Measurements from ENCODE around the gene VTI1A.

VTI1A gene

GRCh38 chr10:112487964-112488363 is 40.9 kb downstream of the VTI1A start:
- no peak overlapping the region for H3K4me3 ChIP-seq (ENCODE audit: low read length, poor library complexity, severe bottlenecking)
- peaks cover 4% of the 10 kb centered on the region for H4K20me1 ChIP-seq (ENCODE audit: insufficient read depth, low read length, poor library complexity, severe bottlenecking)
- H3F3A ChIP-seq (ENCODE audit: low read depth): no peaks in the 10 kb centered on the region
- H3K9me2 ChIP-seq (replicated peaks; ENCODE audit: low read depth, low read length): no peaks in the 10 kb centered on the region
- H3K9me3 ChIP-seq (ENCODE audit: insufficient read depth, low read depth, low read length): no peaks in the 10 kb centered on the region
- H3K36me3 ChIP-seq (ENCODE audit: insufficient read depth, low read length): no peaks in the 10 kb centered on the region
- no peaks in the 10 kb centered on the region for H3K27me3 ChIP-seq (ENCODE audit: insufficient read depth, low read length, poor library complexity, severe bottlenecking)
- no peak overlapping the region for H2AFZ ChIP-seq (ENCODE audit: low read length)
- TF ChIP-seq CTCF (conservative IDR thresholded peaks at IDR 0.05; ENCODE audit: low read length): no peak
- TF ChIP-seq EZH2phosphoT487 (IDR thresholded peaks at IDR 0.05; ENCODE audit: borderline replicate concordance): no peak
- no peak overlapping the region for H3K9ac ChIP-seq (ENCODE audit: low read depth, low read length, poor library complexity, severe bottlenecking)
- no peaks in the 10 kb centered on the region; the same call in 1 of the 2 replicates for H3K79me2 ChIP-seq (ENCODE audit: insufficient read depth, low read length)
- H3K4me1 ChIP-seq (ENCODE audit: insufficient read depth, low read length, poor library complexity, severe bottlenecking): no peaks in the 10 kb centered on the region
- no peak overlapping the region for H3K4me2 ChIP-seq (ENCODE audit: low read depth, low read length, poor library complexity, severe bottlenecking)

GRCh38 chr10:112490545-112490944 is 43.5 kb downstream of the VTI1A start:
- Histone ChIP-seq H3K79me2 (ENCODE audit: insufficient read depth, low read length) (no peaks in the 10 kb centered on the region; the same call in 1 of the 2 replicates), H3K9me3 (ENCODE audit: insufficient read depth, low read depth, low read length) (no peaks in the 10 kb centered on the region), H3F3A (ENCODE audit: low read depth) (no peaks in the 10 kb centered on the region), H3K9ac (ENCODE audit: low read depth, low read length, poor library complexity, severe bottlenecking) (no peak overlapping the region), H3K4me3 (ENCODE audit: low read length, poor library complexity, severe bottlenecking) (no peak overlapping the region), H3K9me2 (replicated peaks; ENCODE audit: low read depth, low read length) (no peaks in the 10 kb centered on the region), H4K20me1 (ENCODE audit: insufficient read depth, low read length, poor library complexity, severe bottlenecking) (peaks cover 4% of the 10 kb centered on the region), H3K4me1 (ENCODE audit: insufficient read depth, low read length, poor library complexity, severe bottlenecking) (no peaks in the 10 kb centered on the region), H3K27me3 (ENCODE audit: insufficient read depth, low read length, poor library complexity, severe bottlenecking) (no peaks in the 10 kb centered on the region), H3K36me3 (ENCODE audit: insufficient read depth, low read length) (no peaks in the 10 kb centered on the region), H2AFZ (ENCODE audit: low read length) (no peak overlapping the region), H3K4me2 (ENCODE audit: low read depth, low read length, poor library complexity, severe bottlenecking) (no peak overlapping the region)
- TF ChIP-seq EZH2phosphoT487 (IDR thresholded peaks at IDR 0.05; ENCODE audit: borderline replicate concordance) (no peak), CTCF (conservative IDR thresholded peaks at IDR 0.05; ENCODE audit: low read length) (no peak)

- H4K20me1 ChIP-seq (ENCODE audit: insufficient read depth, low read length, poor library complexity, severe bottlenecking): peaks cover 4% of the 10 kb centered on the region
- H2AFZ ChIP-seq (ENCODE audit: low read length): no peak overlapping the region
- H3K79me2 ChIP-seq (ENCODE audit: insufficient read depth, low read length): no peaks in the 10 kb centered on the region; the same call in 1 of the 2 replicates
- H3K36me3 ChIP-seq (ENCODE audit: insufficient read depth, low read length): no peaks in the 10 kb centered on the region
- H3K4me3 ChIP-seq (ENCODE audit: low read length, poor library complexity, severe bottlenecking): no peak overlapping the region
- H3K9ac ChIP-seq (ENCODE audit: low read depth, low read length, poor library complexity, severe bottlenecking): no peak overlapping the region
- no peaks in the 10 kb centered on the region for H3K4me1 ChIP-seq (ENCODE audit: insufficient read depth, low read length, poor library complexity, severe bottlenecking)
- no peaks in the 10 kb centered on the region for H3K27me3 ChIP-seq (ENCODE audit: insufficient read depth, low read length, poor library complexity, severe bottlenecking)
- no peaks in the 10 kb centered on the region for H3K9me3 ChIP-seq (ENCODE audit: insufficient read depth, low read depth, low read length)
- no peaks in the 10 kb centered on the region for H3F3A ChIP-seq (ENCODE audit: low read depth)
- no peaks in the 10 kb centered on the region for H3K9me2 ChIP-seq (replicated peaks; ENCODE audit: low read depth, low read length)
- TF ChIP-seq EZH2phosphoT487 (IDR thresholded peaks at IDR 0.05; ENCODE audit: borderline replicate concordance) (no peak), CTCF (conservative IDR thresholded peaks at IDR 0.05; ENCODE audit: low read length) (no peak)
- H3K4me2 ChIP-seq (ENCODE audit: low read depth, low read length, poor library complexity, severe bottlenecking): no peak overlapping the region
Measured at GRCh38 chr10:112491144-112491543, 44.1 kb downstream of the VTI1A start.

All from Loucy (cell line).